DOHH2 (cell line): ENCODE measurements around the gene METTL8.
"Not testable (repeated sequence)": the region's sequence is repeated elsewhere in the genome, so short reads cannot be mapped to it uniquely, and the experiment has no call there.

ENCODE experiments used
- H3F3A ChIP-seq: fragments of 200-600 bp; sonication (generic), shearing (Covaris generic); 2 replicates; pipeline ENCODE4 v1.6.0; 2016; ENCODE audit warnings: antibody characterized with exemption, mild to moderate bottlenecking; ENCODE audit not compliant: control insufficient read depth, insufficient read depth
- H3K27ac ChIP-seq: fragments of 200-600 bp; sonication (generic); 2 replicates; pipeline ENCODE4 v1.5.1; 2014; ENCODE audit warnings: low read depth, mild to moderate bottlenecking, low read length, moderate library complexity
- H3K27me3 ChIP-seq: fragments of 200-600 bp; sonication (generic); 2 replicates; pipeline ENCODE4 v1.6.1; 2014; ENCODE audit warnings: mild to moderate bottlenecking, low read length, mixed read lengths; ENCODE audit not compliant: control insufficient read depth
- H3K36me3 ChIP-seq: fragments of 200-600 bp; sonication (generic); 2 replicates; pipeline ENCODE4 v1.6.1; 2014; ENCODE audit warnings: mild to moderate bottlenecking, low read length, moderate library complexity, mixed read lengths; ENCODE audit not compliant: control insufficient read depth
- H3K4me1 ChIP-seq: fragments of 200-600 bp; sonication (generic); 2 replicates; pipeline ENCODE4 v1.6.1; 2014; ENCODE audit warnings: mild to moderate bottlenecking, low read length, mixed read lengths; ENCODE audit not compliant: control insufficient read depth
- H3K4me2 ChIP-seq: fragments of 200-600 bp; sonication (generic); 2 replicates; pipeline ENCODE4 v1.6.0; 2014; ENCODE audit warnings: mild to moderate bottlenecking, low read length, moderate library complexity
- H3K4me3 ChIP-seq: fragments of 200-600 bp; sonication (generic); 2 replicates; pipeline ENCODE4 v1.5.1; 2014; ENCODE audit warnings: mild to moderate bottlenecking, low read length, mixed read lengths
- H3K79me2 ChIP-seq: fragments of 200-600 bp; sonication (generic); 2 replicates; pipeline ENCODE4 v1.6.1; 2014; ENCODE audit warnings: mild to moderate bottlenecking, low read length, mixed read lengths; ENCODE audit not compliant: control insufficient read depth
- H3K9me2 ChIP-seq: fragments of 200-600 bp; sonication (generic); replicated peaks from 2 replicates; pipeline ENCODE4 v1.6.1; 2014; ENCODE audit warnings: mild to moderate bottlenecking, low read length, mixed read lengths; ENCODE audit not compliant: control insufficient read depth
- H3K9me3 ChIP-seq: fragments of 200-600 bp; sonication (generic); 2 replicates; pipeline ENCODE4 v1.6.1; 2014; ENCODE audit warnings: antibody characterized with exemption, low read length, mixed read lengths; ENCODE audit not compliant: control insufficient read depth, insufficient read depth
- H4K20me1 ChIP-seq: fragments of 200-600 bp; sonication (generic); 2 replicates; pipeline ENCODE4 v1.6.0; 2014; ENCODE audit warnings: low read depth, mild to moderate bottlenecking, antibody characterized with exemption, low read length, moderate library complexity; ENCODE audit not compliant: control insufficient read depth, insufficient read depth
- CTCF ChIP-seq: fragments of 200-600 bp; sonication (generic); IDR thresholded peaks from one replicate; pipeline ENCODE4 v1.5.1; 2014; ENCODE audit warnings: antibody characterized with exemption, mild to moderate bottlenecking, low read depth, low read length; ENCODE audit not compliant: poor library complexity, severe bottlenecking
- EZH2phosphoT487 ChIP-seq: fragments of 200-600 bp; sonication (generic); IDR thresholded peaks from 2 replicates; pipeline ENCODE4 v1.6.1; 2017; ENCODE audit warnings: borderline replicate concordance, mild to moderate bottlenecking, antibody characterized with exemption, low read length, moderate library complexity, mixed read lengths

METTL8 gene

GRCh38 chr2:171387052-171387451 lies 46.7 kb downstream of the METTL8 start:
- Histone ChIP-seq H3K9me2 (no peaks in the 10 kb centered on the region), H3K79me2 (peaks cover 13% of the 10 kb centered on the region), H3K9me3 (no peaks in the 10 kb centered on the region), H3K27ac (peak overlapping the region; percentile 93), H3K4me1 (peaks cover 73% of the 10 kb centered on the region), H3K4me3 (peak overlapping the region; percentile 44), H4K20me1 (no peaks in the 10 kb centered on the region), H3F3A (peaks cover 16% of the 10 kb centered on the region), H3K36me3 (peaks cover 8% of the 10 kb centered on the region; the same call in 1 of the 2 replicates), H3K4me2 (peak overlapping the region; percentile 66), H3K27me3 (no peaks in the 10 kb centered on the region)
- TF ChIP-seq EZH2phosphoT487 = no peak

- no peaks in the 10 kb centered on the region for H3K27me3 ChIP-seq
- TF ChIP-seq EZH2phosphoT487 (no peak), CTCF (no peak)
- H4K20me1 ChIP-seq = no peaks in the 10 kb centered on the region
- peaks cover 8% of the 10 kb centered on the region; the same call in 1 of the 2 replicates for H3K36me3 ChIP-seq
- H3K4me3 ChIP-seq = peak overlapping the region; percentile 44
- H3K4me2 ChIP-seq = peak overlapping the region; percentile 66
- H3F3A ChIP-seq = peaks cover 16% of the 10 kb centered on the region
- H3K9me3 ChIP-seq = no peaks in the 10 kb centered on the region
- H3K27ac ChIP-seq = peak overlapping the region; percentile 93
- peaks cover 13% of the 10 kb centered on the region for H3K79me2 ChIP-seq
- H3K4me1 ChIP-seq = peaks cover 72% of the 10 kb centered on the region
- no peaks in the 10 kb centered on the region for H3K9me2 ChIP-seq
These were observed 47.2 kb downstream of the METTL8 start for GRCh38 chr2:171386627-171387026.

- Histone ChIP-seq H3K36me3 (no peaks in the 10 kb centered on the region; the same call in 1 of the 2 replicates), H3K4me2 (no peak overlapping the region), H3K27me3 (no peaks in the 10 kb centered on the region), H3K4me1 (peaks cover 48% of the 10 kb centered on the region), H3K9me3 (peaks cover 5% of the 10 kb centered on the region; the same call in 1 of the 2 replicates), H3K9me2 (no peaks in the 10 kb centered on the region), H3F3A (peaks cover 13% of the 10 kb centered on the region), H3K79me2 (peaks cover 30% of the 10 kb centered on the region), H4K20me1 (no peaks in the 10 kb centered on the region), H3K27ac (no peak overlapping the region), H3K4me3 (no peak overlapping the region)
- TF ChIP-seq EZH2phosphoT487 = no peak
- TF ChIP-seq CTCF = no peak
These were observed 50.7 kb downstream of the METTL8 start for GRCh38 chr2:171383134-171383533.

- Histone ChIP-seq H3K4me1 (peaks cover 44% of the 10 kb centered on the region), H3K79me2 (peaks cover 34% of the 10 kb centered on the region)
- H3K4me3 ChIP-seq, H3K4me2 ChIP-seq, H3K9me2 ChIP-seq, H4K20me1 ChIP-seq, H3K27ac ChIP-seq, H3K9me3 ChIP-seq, H3F3A ChIP-seq, H3K36me3 ChIP-seq, H3K27me3 ChIP-seq: not testable (repeated sequence)
These were observed 51.6 kb downstream of the METTL8 start for GRCh38 chr2:171382175-171382574.

GRCh38 chr2:171377852-171378251 lies 55.9 kb downstream of the METTL8 start:
- H3F3A ChIP-seq, H3K27me3 ChIP-seq, H3K27ac ChIP-seq, H3K36me3 ChIP-seq, H4K20me1 ChIP-seq, H3K9me2 ChIP-seq, H3K4me3 ChIP-seq, H3K4me2 ChIP-seq: not testable (repeated sequence)
- peaks cover 12% of the 10 kb centered on the region for H3K4me1 ChIP-seq
- H3K79me2 ChIP-seq = peaks cover 39% of the 10 kb centered on the region
- H3K9me3 ChIP-seq = peaks cover 16% of the 10 kb centered on the region; the same call in 1 of the 2 replicates
